HepG2 (cell line): Measurements from ENCODE around the gene NAXD. TPM values are rescaled to one million over a fixed set of nuclear protein-coding genes. Genes with fewer than 3 reads are reported as not detected.

Experiments used
- ATAC-seq: fragments of 200-7000 bp; cut with Tn5 transposase; 3 replicates; pipeline ENCODE4 v1.9.1; 2020; ENCODE audit warnings: mild to moderate bottlenecking, moderate library complexity
- BruUV-seq: library from RNA; stranded (reverse); fragments of 400-500 nt; replicated peaks from 2 replicates; lab custom pipeline; 2021; lab: Mats Ljungman, UMichigan
- CTCF ChIA-PET: fragments of 300-600 bp; formaldehyde crosslinking; extraction: SDS; loops from one replicate; lab custom pipeline; 2021; ENCODE audit warnings: low total read pairs, inconsistent platforms, low intra/inter-chr PET ratio; lab: Yijun Ruan, JAX
- POLR2A ChIA-PET: fragments of 350-600 bp; sonication (Branson Sonifier 250); formaldehyde crosslinking; loops from one replicate; lab custom pipeline; 2020; ENCODE audit warnings: antibody characterized with exemption, inconsistent platforms; lab: Yijun Ruan, JAX
- DNase-seq: peaks from one replicate; pipeline ENCODE4 v3.0.0-alpha.2; 2015; ENCODE audit warnings: low spot score
- FAIRE-seq: peaks from 3 replicates; lab custom pipeline; 2011; peaks lifted over from hg19 to GRCh38; lab: Jason Lieb, UNC
- H2AFZ ChIP-seq: one replicate; pipeline ENCODE4 v1.6.1; 2011; ENCODE audit warnings: low read length, inconsistent platforms
- H3K27ac ChIP-seq: fragments of 300-600 bp; 3 replicates; pipeline ENCODE4 v1.8.0; 2011; ENCODE audit warnings: mixed run types, mild to moderate bottlenecking, mixed read lengths, low read length, inconsistent platforms; ENCODE audit not compliant: insufficient read depth; ENCODE audit errors: extremely low read length
- H3K27me3 ChIP-seq, 2 experiments: fragments of 200-600 bp in 1 of 2; 2 replicates in 1 of 2; 3 replicates in 1 of 2; pipeline versions ENCODE4 v1.6.0 to v1.8.0; 2011; ENCODE audit warnings: low read length in 2 of 2, mild to moderate bottlenecking in 2 of 2, moderate library complexity in 2 of 2, inconsistent platforms in 1 of 2; ENCODE audit not compliant: insufficient read depth in 2 of 2, control insufficient read depth in 1 of 2
- H3K36me3 ChIP-seq, 2 experiments: fragments of 200-600 bp in 1 of 2; replicated peaks in 1 of 2; 2 replicates in 1 of 2; 3 replicates in 1 of 2; pipeline versions ENCODE4 v1.5.1 to v1.8.0; 2011; ENCODE audit warnings: low read length in 2 of 2, inconsistent platforms in 1 of 2; ENCODE audit not compliant: insufficient read depth in 2 of 2, control insufficient read depth in 1 of 2
- H3K4me1 ChIP-seq: 2 replicates; pipeline ENCODE4 v1.5.1; 2012; ENCODE audit warnings: low read length, inconsistent platforms; ENCODE audit not compliant: insufficient read depth
- H3K4me2 ChIP-seq: 2 replicates; pipeline ENCODE4 v1.6.0; 2011; ENCODE audit warnings: low read depth, low read length, inconsistent platforms
- H3K4me3 ChIP-seq, 3 experiments: fragments of 200-600 bp in 1 of 3; sonication (generic), shearing (Covaris generic) in 1 of 3; replicated peaks in 1 of 3; 2 replicates each; pipeline ENCODE4 v1.5.1; 2011 to 2016; ENCODE audit warnings: low read length in 3 of 3, inconsistent platforms in 2 of 3, low read depth in 2 of 3, mild to moderate bottlenecking in 2 of 3, control low read depth in 1 of 3, mixed read lengths in 1 of 3; ENCODE audit not compliant: insufficient read depth in 1 of 3
- H3K79me2 ChIP-seq: one replicate; pipeline ENCODE4 v1.6.1; 2011; ENCODE audit warnings: low read length, inconsistent platforms; ENCODE audit not compliant: insufficient read depth
- H3K9ac ChIP-seq: 2 replicates; pipeline ENCODE4 v1.6.0; 2011; ENCODE audit warnings: mild to moderate bottlenecking, low read depth, low read length, inconsistent platforms; ENCODE audit not compliant: insufficient read depth
- H3K9me3 ChIP-seq: 2 replicates; pipeline ENCODE4 v1.5.1; 2012; ENCODE audit warnings: mild to moderate bottlenecking, low read length
- H4K20me1 ChIP-seq: 2 replicates; pipeline ENCODE4 v1.6.0; 2011; ENCODE audit warnings: inconsistent platforms, mild to moderate bottlenecking, low read length, moderate library complexity; ENCODE audit not compliant: insufficient read depth
- ARID2 ChIP-seq: sonication (generic); formaldehyde crosslinking; IDR thresholded peaks from 2 replicates; pipeline ENCODE4 v1.8.1; 2022; ENCODE audit warnings: mild to moderate bottlenecking, missing genetic modification reagents, borderline replicate concordance
- GABPB1 ChIP-seq: IDR thresholded peaks from 2 replicates; pipeline ENCODE4 v1.6.1; 2016; ENCODE audit warnings: mild to moderate bottlenecking, missing genetic modification reagents, moderate library complexity, missing compliant biosample characterization
- HNRNPLL ChIP-seq: fragments of 200-400 bp; formaldehyde crosslinking; IDR thresholded peaks from 2 replicates; pipeline ENCODE4 v1.6.1; 2017; ENCODE audit warnings: mild to moderate bottlenecking, low read depth, low read length; ENCODE audit not compliant: poor library complexity, severe bottlenecking
- NAIF1 ChIP-seq: sonication (generic); formaldehyde crosslinking; IDR thresholded peaks from 2 replicates; pipeline ENCODE4 v1.5.0; 2020; ENCODE audit warnings: mild to moderate bottlenecking, missing genetic modification reagents, borderline replicate concordance
- PAX8 ChIP-seq: sonication (generic); formaldehyde crosslinking; IDR thresholded peaks from 2 replicates; pipeline ENCODE4 v1.8.0; 2022; ENCODE audit warnings: mild to moderate bottlenecking, missing genetic modification reagents, borderline replicate concordance
- SMAD1 ChIP-seq: sonication (generic); formaldehyde crosslinking; IDR thresholded peaks from 2 replicates; pipeline ENCODE4 v1.4.0; 2020; ENCODE audit warnings: missing genetic modification reagents, low read depth, mild to moderate bottlenecking, borderline replicate concordance
- SNRNP70 ChIP-seq: fragments of 200-400 bp; formaldehyde crosslinking; IDR thresholded peaks from 2 replicates; pipeline ENCODE4 v1.6.1; 2017; ENCODE audit warnings: mild to moderate bottlenecking, low read depth, low read length, moderate library complexity
- USF2 ChIP-seq, 2 experiments: sonication (generic) in 1 of 2; formaldehyde crosslinking in 1 of 2; IDR thresholded peaks; 2 replicates each; pipeline versions ENCODE4 v1.5.1 to v1.6.1; 2011 to 2020; ENCODE audit warnings: borderline replicate concordance in 1 of 2, low read depth in 1 of 2, low read length in 1 of 2, mild to moderate bottlenecking in 1 of 2, missing genetic modification reagents in 1 of 2, moderate library complexity in 1 of 2
- ZBTB42 ChIP-seq: sonication (generic); formaldehyde crosslinking; IDR thresholded peaks from 2 replicates; pipeline ENCODE4 v1.5.0; 2020; ENCODE audit warnings: mild to moderate bottlenecking, missing genetic modification reagents
- ZBTB43 ChIP-seq: sonication (generic); formaldehyde crosslinking; conservative IDR thresholded peaks from 2 replicates; pipeline ENCODE4 v1.4.0; 2020; ENCODE audit warnings: missing genetic modification reagents
- ZNF510 ChIP-seq: sonication (generic); formaldehyde crosslinking; IDR thresholded peaks from 2 replicates; pipeline ENCODE4 v1.4.0; 2020; ENCODE audit warnings: low read depth, mild to moderate bottlenecking, missing genetic modification reagents
- ZNF563 ChIP-seq: sonication (generic); formaldehyde crosslinking; IDR thresholded peaks from 2 replicates; pipeline ENCODE4 v1.8.0; 2022; ENCODE audit warnings: mild to moderate bottlenecking, moderate library complexity, missing genetic modification reagents
- ZNF788 ChIP-seq: sonication (generic); formaldehyde crosslinking; IDR thresholded peaks from 2 replicates; pipeline ENCODE4 v1.5.0; 2020; ENCODE audit warnings: mild to moderate bottlenecking, missing genetic modification reagents, borderline replicate concordance
- WGBS: methylation state at CpG from one replicate; pipeline ENCODE4 v1.1.6; 2017; ENCODE audit warnings: low lambda C conversion rate; 5-methylcytosine and 5-hydroxymethylcytosine counted together
- in situ Hi-C: cut with HindIII; loops from 2 replicates; pipeline ENCODE4 v1.10.0; 2017; ENCODE audit warnings: low pct_unique_long_range_greater_than_20kb; ENCODE audit not compliant: extremely low pct_ligation_motif_present
- intact Hi-C: fragments of 100-400 bp; cut with micrococcal nuclease; formaldehyde crosslinking; loops from one replicate; pipeline ENCODE4 v1.10.0; 2022; ENCODE audit not compliant: unreplicated experiment
- polyA plus RNA-seq, 8 experiments: library from polyadenylated mRNA; depleted of rRNA in 3 of 8; stranded (reverse) in 7 of 8; unstranded in 1 of 8; fragments of >200 nt; fragmentation: Illumina TruSeq in 4 of 8; extraction: Trizol in 4 of 8; gene quantifications; 2 replicates each; pipeline versions ENCODE4 v1.2.1 to v1.2.3, GENCODE V29; 2011 to 2016; ENCODE audit warnings: low read depth in 4 of 8, missing spikeins in 1 of 8, mixed read lengths in 1 of 8; ENCODE audit not compliant: insufficient read depth in 1 of 8
- total RNA-seq, 5 experiments: library from RNA; depleted of rRNA; stranded (reverse); fragments of >200 nt; fragmentation: Illumina TruSeq; extraction: Trizol; gene quantifications; 2 replicates each; pipeline ENCODE4 v1.2.3, GENCODE V29; 2016; ENCODE audit warnings: low read depth in 1 of 5

Gene NAXD
- total and polyA plus RNA-seq, 2 of the 13 experiments (the other 11 are each of a cell fraction or from before 2014, with no cell fraction given) = 19.0 to 23.2 TPM

- WGBS = 83% methylated on average over 12 of the region's 12 CpGs
- Histone ChIP-seq H3K9ac (no peak overlapping the region), H3K9me3 (no peaks in the 10 kb centered on the region), H3K79me2 (peaks cover 79% of the 10 kb centered on the region), H3K36me3 (peaks cover 16 to 67% of the 10 kb centered on the region in 2 experiments; a peak in 4 of 5 replicates), H4K20me1 (peaks cover 17% of the 10 kb centered on the region), H2AFZ (no peak overlapping the region), H3K4me3 (no peak overlapping the region), H3K27ac (no peak overlapping the region), H3K27me3 (no peaks in the 10 kb centered on the region), H3K4me2 (no peak overlapping the region), H3K4me1 (peaks cover 14% of the 10 kb centered on the region; the same call in 1 of the 2 replicates)
- TF ChIP-seq ZBTB42 (CRISPR knock-in tag) (no peak), ARID2 (CRISPR knock-in tag) (no peak), ZNF788 (CRISPR knock-in tag) (no peak), ZBTB43 (no peak), SMAD1 (CRISPR knock-in tag) (no peak), SNRNP70 (no peak), ZNF563 (CRISPR knock-in tag) (no peak), NAIF1 (no peak), PAX8 (CRISPR knock-in tag) (no peak), GABPB1 (CRISPR knock-in tag) (no peak), ZNF510 (CRISPR knock-in tag) (no peak), HNRNPLL (no peak), USF2 (IDR thresholded peaks at IDR 0.05; ENCODE audit: low read depth, low read length) (no peak), USF2 (CRISPR knock-in tag; IDR thresholded peaks at IDR 0.05; ENCODE audit: borderline replicate concordance) (no peak)
- BruUV-seq = no TSS peak
- DNase-seq = no peak
- intact Hi-C loops = no loop called here
- in situ Hi-C loops = no loop called here
- ChIA-PET POLR2A (no interaction called here), CTCF (no interaction called here)
- FAIRE-seq = no peak
- ATAC-seq = no peak
These were observed 12.6 kb downstream of the NAXD start for GRCh38 chr13:110627761-110628476.
